Stimulated activated CD8-positive, alpha-beta memory T cell treated with anti-CD3 and anti-CD28 coated beads, Interleukin-15, amount 100 ng/mL, for 48 hours (primary cell): ENCODE data around the gene CCT4.
"Not testable (repeated sequence)": the region's sequence is repeated elsewhere in the genome, so short reads cannot be mapped to it uniquely, and the experiment has no call there.

Experiments used
- DNase-seq, 2 donors: peaks; one replicate each; pipeline ENCODE4 v3.0.0-alpha.2; 2020; ENCODE audit warnings: low read depth in 2 of 2

The CCT4 gene

DNA sequence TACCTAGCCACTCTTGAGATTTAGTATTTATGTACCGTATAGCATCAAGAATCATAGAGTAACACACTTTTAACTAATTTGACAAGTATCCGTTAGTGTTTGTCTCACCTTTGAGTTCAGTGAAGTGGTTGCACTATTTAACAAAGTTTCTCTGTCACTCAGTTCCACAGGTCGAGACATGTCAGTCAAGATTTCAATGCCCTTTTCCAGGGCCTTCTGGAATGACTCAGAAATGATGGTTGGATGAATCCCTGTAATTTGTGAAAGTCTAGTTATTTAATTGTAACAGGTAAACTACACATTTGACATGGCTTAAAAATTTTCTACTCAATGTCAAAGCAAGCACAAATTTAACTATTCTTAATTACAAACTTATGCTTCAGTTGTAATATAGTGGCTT lies 9.7 kb downstream of the CCT4 start:
- no peak for DNase-seq

- DNase-seq: no peak
These were observed 10.7 kb downstream of the CCT4 start for GRCh38 chr2:61877571-61878245.

DNA sequence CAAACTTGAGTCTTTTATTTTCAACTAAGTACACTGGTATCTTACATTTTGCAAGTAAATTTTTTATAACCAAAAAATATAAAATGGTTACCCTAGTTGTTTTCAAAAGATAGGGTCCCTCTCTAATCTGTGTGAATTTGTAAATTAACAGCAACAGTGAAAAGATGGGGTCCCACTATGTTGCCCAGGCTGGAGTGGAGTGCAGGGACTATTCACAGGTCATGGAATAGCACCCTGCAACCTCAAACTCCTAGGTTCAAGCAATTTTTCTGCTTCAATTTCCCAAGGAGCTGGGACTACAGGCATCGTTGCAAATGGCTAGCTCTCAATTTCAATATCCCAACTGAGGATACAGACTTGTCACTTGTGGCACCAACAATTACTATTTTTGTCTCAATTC lies 12.1 kb downstream of the CCT4 start:
- DNase-seq: no peak

DNA sequence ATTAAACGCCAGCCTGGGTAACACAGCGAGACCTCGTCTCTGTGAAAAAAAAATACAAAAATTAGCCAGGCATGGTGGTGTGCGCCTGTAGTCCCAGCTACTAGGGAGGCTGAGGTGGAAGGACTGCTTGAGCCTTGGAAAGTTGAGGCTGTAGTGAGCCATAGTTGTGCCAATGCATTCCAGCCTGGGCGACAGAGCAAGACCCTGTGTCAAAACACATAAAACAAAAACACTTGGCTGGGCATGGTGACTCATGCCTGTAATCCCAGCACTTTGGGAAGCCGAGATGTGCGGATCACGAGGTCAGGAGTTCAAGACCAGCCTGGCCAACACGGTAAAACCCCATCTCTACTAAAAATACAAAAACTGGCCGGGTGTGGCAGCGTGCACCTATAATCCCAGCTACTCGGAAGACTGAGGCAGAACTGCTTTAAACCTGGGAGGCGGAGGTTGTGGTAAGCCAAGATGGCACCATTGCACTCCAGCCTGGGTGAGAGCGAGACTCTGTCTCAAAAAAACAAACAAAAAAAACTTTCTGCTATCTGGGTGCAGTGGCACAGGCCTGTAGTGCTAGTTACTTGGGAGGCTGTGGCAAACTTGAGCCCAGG lies 21.9 kb downstream of the CCT4 start:
- DNase-seq: not testable (repeated sequence)

- DNase-seq: no peak
These were observed 26.4 kb downstream of the CCT4 start for GRCh38 chr2:61862085-61862484.

DNA sequence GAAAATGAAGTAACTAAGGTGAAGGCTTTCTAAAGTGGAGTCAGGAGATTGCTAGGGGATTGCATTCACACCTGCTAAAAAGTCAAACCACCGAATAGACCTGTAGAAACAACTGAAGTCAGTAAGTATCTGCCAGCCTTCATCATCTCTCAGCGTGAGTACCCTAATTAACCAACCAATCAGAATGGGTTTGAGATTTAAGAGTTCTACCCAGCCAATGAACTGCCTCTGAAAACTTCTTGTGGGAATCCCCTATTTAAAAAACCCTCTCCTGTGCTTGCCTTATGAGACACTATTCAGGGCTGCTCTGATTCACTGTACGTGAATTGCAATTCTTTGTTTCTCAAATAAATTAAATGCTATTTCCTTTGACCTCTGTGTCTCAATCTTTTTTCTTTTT lies 31.2 kb downstream of the CCT4 start:
- no peak for DNase-seq

DNA sequence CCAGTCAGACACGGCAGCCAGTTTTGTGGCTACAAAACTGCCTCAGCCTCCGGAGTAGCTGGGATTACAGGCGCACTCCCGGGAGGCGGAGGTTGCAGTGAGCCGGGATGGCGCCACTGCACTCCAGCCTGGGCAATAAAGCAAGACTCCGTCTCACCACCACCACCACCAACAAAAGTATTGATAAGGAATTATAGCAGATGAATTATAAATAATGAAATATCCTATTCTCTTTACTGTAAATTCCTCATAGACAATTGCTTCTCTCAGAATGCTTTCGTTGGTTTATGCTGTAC lies 33.2 kb downstream of the CCT4 start:
- no peak for DNase-seq

GRCh38 chr2:61854564-61855317 lies 33.7 kb downstream of the CCT4 start:
- DNase-seq: peak; percentile 78 to 83

DNA sequence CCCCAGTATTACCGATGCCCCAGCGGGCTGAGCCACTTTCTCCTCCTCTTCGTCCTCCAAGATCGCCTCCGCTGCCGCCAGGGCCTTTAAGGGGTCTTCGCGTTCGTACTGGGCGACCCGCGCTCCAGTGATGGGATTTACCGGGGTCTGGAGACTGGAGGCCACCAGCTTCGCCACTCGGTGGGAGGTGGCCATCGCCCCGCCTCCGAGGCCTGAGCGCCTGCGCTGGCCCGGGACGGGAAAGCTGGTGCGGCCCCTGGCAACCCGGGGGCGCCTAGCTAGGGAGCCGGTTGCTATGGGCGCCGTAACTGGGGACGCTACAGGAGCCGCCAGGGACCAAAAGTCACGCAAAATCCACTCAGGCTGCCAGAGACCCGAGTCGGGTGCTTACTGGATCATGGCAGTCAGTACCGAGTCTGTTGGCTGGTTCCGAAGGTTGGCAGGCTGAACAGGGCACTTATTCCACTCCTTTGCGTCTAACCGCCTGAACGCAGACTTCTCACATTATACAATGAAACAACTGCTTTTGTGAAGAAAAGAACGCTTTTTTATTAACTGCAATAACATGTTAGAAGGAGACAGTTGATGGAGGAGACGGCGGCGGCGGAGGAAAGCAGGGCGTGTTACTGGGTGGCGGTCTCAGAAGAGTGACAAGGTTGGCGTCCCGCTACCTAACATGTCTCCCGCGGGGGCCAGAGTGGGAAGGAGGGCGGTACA lies 34.5 kb downstream of the CCT4 start, which contains the start of gene FAM161A:
TSS of gene FAM161A (minus strand) at position 214 of the 717 bp plus-strand sequence. CDS start at position 195, 19 bp downstream.
- DNase-seq: peak; percentile 77 to 78

DNA sequence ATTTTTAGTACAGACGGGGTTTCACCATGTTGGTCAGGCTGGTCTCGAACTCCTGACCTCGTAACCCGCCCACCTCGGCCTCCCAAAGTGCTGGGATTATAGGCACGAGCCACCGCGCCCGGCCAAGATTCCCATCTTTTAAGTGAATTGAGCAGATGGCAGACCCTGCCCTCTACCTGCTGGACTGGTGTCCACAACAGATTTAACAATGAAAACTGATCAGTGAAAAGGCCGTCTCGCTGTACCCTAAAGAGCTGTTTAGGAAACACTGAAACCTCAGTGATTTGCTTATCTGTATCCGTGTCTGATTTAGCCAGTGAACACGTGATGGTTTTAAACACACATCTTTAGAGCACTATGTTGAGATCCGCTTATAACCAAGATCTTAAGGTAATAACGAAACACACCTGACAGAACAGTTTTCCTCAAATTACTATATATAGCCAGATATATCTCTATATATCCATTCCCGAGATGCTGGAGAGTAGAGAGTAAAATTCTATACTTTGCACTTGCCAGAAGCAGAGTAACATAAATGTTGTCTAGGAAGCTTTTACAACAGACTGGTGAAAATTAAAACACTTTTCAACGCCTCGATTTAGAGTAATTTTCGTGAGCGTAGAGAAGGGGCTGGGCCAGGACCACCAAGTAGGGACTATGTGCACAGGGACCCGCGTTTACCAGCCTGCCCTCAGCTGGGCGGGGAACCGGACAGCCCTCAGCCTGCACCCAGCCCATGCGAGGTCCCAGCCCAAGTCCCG lies 35.2 kb downstream of the CCT4 start:
- peak in 1 of 2 donors; percentile 49 for DNase-seq

- not testable (repeated sequence) for DNase-seq
These were observed 37.2 kb downstream of the CCT4 start for GRCh38 chr2:61851270-61851669.

DNA sequence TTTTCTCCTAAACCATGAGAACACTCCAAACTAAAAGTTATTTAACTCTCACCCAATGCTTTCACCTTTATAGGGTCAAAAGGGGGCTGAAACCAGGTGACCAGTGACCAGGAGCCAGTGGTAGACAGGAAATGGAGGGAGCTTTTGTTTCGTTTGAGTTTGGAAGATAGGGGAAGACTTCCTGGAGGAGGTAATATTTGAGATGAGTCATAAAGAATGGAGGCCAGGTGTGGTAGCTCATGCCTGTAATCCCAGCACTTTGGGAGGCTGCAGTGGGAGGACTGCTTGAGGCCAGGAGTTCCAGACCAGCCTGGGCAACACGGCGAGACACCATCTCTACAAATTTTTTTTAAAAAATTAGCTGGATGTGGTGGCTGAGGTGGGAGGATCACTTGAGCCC lies 43.1 kb downstream of the CCT4 start:
- DNase-seq: no peak

- no peak for DNase-seq
These were observed 47.2 kb downstream of the CCT4 start for GRCh38 chr2:61841286-61841685.

DNA sequence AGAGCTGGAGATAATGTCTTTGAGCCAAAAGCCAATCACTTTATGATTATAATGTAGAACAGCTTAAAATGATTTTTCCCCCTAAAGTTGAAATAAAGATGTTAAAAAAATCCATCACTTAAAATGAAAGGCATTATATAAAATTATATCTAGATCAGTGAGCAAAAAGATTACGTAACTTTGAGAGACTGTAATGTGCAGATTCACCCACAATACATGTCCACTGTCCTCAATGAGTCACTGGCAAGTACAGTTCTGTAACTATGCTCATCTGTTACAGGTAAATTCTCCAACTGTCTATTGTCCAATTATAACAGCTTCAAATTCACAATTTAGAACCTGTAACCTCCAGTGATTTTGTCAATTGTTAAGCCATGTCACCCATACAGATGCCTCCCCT lies 53.6 kb downstream of the CCT4 start:
- no peak for DNase-seq

DNA sequence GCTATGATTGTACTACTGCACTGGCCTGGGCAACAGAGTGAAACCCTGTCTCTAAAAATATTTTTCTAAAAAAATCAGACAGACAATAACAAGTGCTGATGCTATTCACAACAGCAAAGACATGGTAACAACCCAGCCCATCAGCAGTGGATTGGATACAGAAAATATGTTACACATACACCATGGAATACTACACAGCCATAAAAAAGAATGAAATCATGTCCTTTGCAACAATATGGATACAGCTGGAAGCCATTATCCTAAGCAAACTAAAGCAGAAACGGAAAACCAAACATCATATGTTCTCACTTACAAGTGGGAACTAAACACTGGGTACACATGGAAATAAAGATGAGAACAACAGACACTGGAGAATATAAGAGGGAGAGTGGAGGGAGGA lies 54.5 kb downstream of the CCT4 start:
- no peak for DNase-seq

GRCh38 chr2:61832183-61832841 lies 56.1 kb downstream of the CCT4 start:
- DNase-seq: no peak

- DNase-seq: no peak
These were observed 66.2 kb downstream of the CCT4 start for GRCh38 chr2:61822255-61822654.
